HepG2 (cell line): ENCODE measurements around the gene MRPL18. TPM values are rescaled to one million over a fixed set of nuclear protein-coding genes. Genes with fewer than 3 reads are reported as not detected.
A peak's percentile ranks its signal among the peaks of the same experiment; 100 is the strongest.

Experiments
- ATAC-seq: fragments of 200-7000 bp; cut with Tn5 transposase; 3 replicates; pipeline ENCODE4 v1.9.1; 2020; ENCODE audit warnings: mild to moderate bottlenecking, moderate library complexity
- BruUV-seq: library from RNA; stranded (reverse); fragments of 400-500 nt; replicated peaks from 2 replicates; lab custom pipeline; 2021; lab: Mats Ljungman, UMichigan
- CTCF ChIA-PET: fragments of 300-600 bp; formaldehyde crosslinking; extraction: SDS; loops from one replicate; lab custom pipeline; 2021; ENCODE audit warnings: low total read pairs, inconsistent platforms, low intra/inter-chr PET ratio; lab: Yijun Ruan, JAX
- POLR2A ChIA-PET: fragments of 350-600 bp; sonication (Branson Sonifier 250); formaldehyde crosslinking; loops from one replicate; lab custom pipeline; 2020; ENCODE audit warnings: antibody characterized with exemption, inconsistent platforms; lab: Yijun Ruan, JAX
- DNase-seq: peaks from one replicate; pipeline ENCODE4 v3.0.0-alpha.2; 2015; ENCODE audit warnings: low spot score
- FAIRE-seq: peaks from 3 replicates; lab custom pipeline; 2011; peaks lifted over from hg19 to GRCh38; lab: Jason Lieb, UNC
- H2AFZ ChIP-seq: one replicate; pipeline ENCODE4 v1.6.1; 2011; ENCODE audit warnings: low read length, inconsistent platforms
- H3K27ac ChIP-seq: fragments of 300-600 bp; 3 replicates; pipeline ENCODE4 v1.8.0; 2011; ENCODE audit warnings: mixed run types, mild to moderate bottlenecking, mixed read lengths, low read length, inconsistent platforms; ENCODE audit not compliant: insufficient read depth; ENCODE audit errors: extremely low read length
- H3K27me3 ChIP-seq, 2 experiments: fragments of 200-600 bp in 1 of 2; 2 replicates in 1 of 2; 3 replicates in 1 of 2; pipeline versions ENCODE4 v1.6.0 to v1.8.0; 2011; ENCODE audit warnings: low read length in 2 of 2, mild to moderate bottlenecking in 2 of 2, moderate library complexity in 2 of 2, inconsistent platforms in 1 of 2; ENCODE audit not compliant: insufficient read depth in 2 of 2, control insufficient read depth in 1 of 2
- H3K36me3 ChIP-seq, 2 experiments: fragments of 200-600 bp in 1 of 2; replicated peaks in 1 of 2; 2 replicates in 1 of 2; 3 replicates in 1 of 2; pipeline versions ENCODE4 v1.5.1 to v1.8.0; 2011; ENCODE audit warnings: low read length in 2 of 2, inconsistent platforms in 1 of 2; ENCODE audit not compliant: insufficient read depth in 2 of 2, control insufficient read depth in 1 of 2
- H3K4me1 ChIP-seq: 2 replicates; pipeline ENCODE4 v1.5.1; 2012; ENCODE audit warnings: low read length, inconsistent platforms; ENCODE audit not compliant: insufficient read depth
- H3K4me2 ChIP-seq: 2 replicates; pipeline ENCODE4 v1.6.0; 2011; ENCODE audit warnings: low read depth, low read length, inconsistent platforms
- H3K4me3 ChIP-seq, 3 experiments: fragments of 200-600 bp in 1 of 3; sonication (generic), shearing (Covaris generic) in 1 of 3; replicated peaks in 1 of 3; 2 replicates each; pipeline ENCODE4 v1.5.1; 2011 to 2016; ENCODE audit warnings: low read length in 3 of 3, inconsistent platforms in 2 of 3, low read depth in 2 of 3, mild to moderate bottlenecking in 2 of 3, control low read depth in 1 of 3, mixed read lengths in 1 of 3; ENCODE audit not compliant: insufficient read depth in 1 of 3
- H3K79me2 ChIP-seq: one replicate; pipeline ENCODE4 v1.6.1; 2011; ENCODE audit warnings: low read length, inconsistent platforms; ENCODE audit not compliant: insufficient read depth
- H3K9ac ChIP-seq: 2 replicates; pipeline ENCODE4 v1.6.0; 2011; ENCODE audit warnings: mild to moderate bottlenecking, low read depth, low read length, inconsistent platforms; ENCODE audit not compliant: insufficient read depth
- H3K9me3 ChIP-seq: 2 replicates; pipeline ENCODE4 v1.5.1; 2012; ENCODE audit warnings: mild to moderate bottlenecking, low read length
- H4K20me1 ChIP-seq: 2 replicates; pipeline ENCODE4 v1.6.0; 2011; ENCODE audit warnings: inconsistent platforms, mild to moderate bottlenecking, low read length, moderate library complexity; ENCODE audit not compliant: insufficient read depth
- BCLAF1 ChIP-seq: fragments of 450-650 bp; IDR thresholded peaks from 2 replicates; pipeline ENCODE4 v1.6.1; 2017; ENCODE audit warnings: mild to moderate bottlenecking
- KLF16 ChIP-seq, 2 experiments: sonication (generic) in 1 of 2; formaldehyde crosslinking in 1 of 2; IDR thresholded peaks; 2 replicates each; pipeline versions ENCODE4 v1.6.1 to v1.8.0; 2016 to 2023; ENCODE audit warnings: missing genetic modification reagents in 2 of 2, missing compliant biosample characterization in 1 of 2
- ONECUT2 ChIP-seq: sonication (generic); formaldehyde crosslinking; IDR thresholded peaks from 2 replicates; pipeline ENCODE4 v1.4.0; 2020; ENCODE audit warnings: missing genetic modification reagents
- POLR2AphosphoS2 ChIP-seq: IDR thresholded peaks from 2 replicates; pipeline ENCODE4 v1.6.1; 2011; ENCODE audit warnings: low read depth, low read length, improper control_type of control experiment
- ZNF136 ChIP-seq: sonication (generic); formaldehyde crosslinking; IDR thresholded peaks from 2 replicates; pipeline ENCODE4 v1.8.1; 2022; ENCODE audit warnings: low read depth, mild to moderate bottlenecking, moderate library complexity, missing genetic modification reagents
- ZNF256 ChIP-seq: sonication (generic); formaldehyde crosslinking; conservative IDR thresholded peaks from 2 replicates; pipeline ENCODE4 v1.4.0; 2020; ENCODE audit warnings: missing genetic modification reagents
- ZNF44 ChIP-seq: sonication (generic); formaldehyde crosslinking; IDR thresholded peaks from 2 replicates; pipeline ENCODE4 v1.5.1; 2020; ENCODE audit warnings: mild to moderate bottlenecking, missing genetic modification reagents
- ZNF724P ChIP-seq: sonication (generic); formaldehyde crosslinking; IDR thresholded peaks from 2 replicates; pipeline ENCODE4 v1.8.0; 2022; ENCODE audit warnings: missing genetic modification reagents, borderline replicate concordance
- ZNF75D ChIP-seq: sonication (generic); formaldehyde crosslinking; IDR thresholded peaks from 2 replicates; pipeline ENCODE4 v1.8.1; 2023; ENCODE audit warnings: missing genetic modification reagents, mild to moderate bottlenecking, borderline replicate concordance
- WGBS: methylation state at CpG from one replicate; pipeline ENCODE4 v1.1.6; 2017; ENCODE audit warnings: low lambda C conversion rate; 5-methylcytosine and 5-hydroxymethylcytosine counted together
- in situ Hi-C: cut with HindIII; loops from 2 replicates; pipeline ENCODE4 v1.10.0; 2017; ENCODE audit warnings: low pct_unique_long_range_greater_than_20kb; ENCODE audit not compliant: extremely low pct_ligation_motif_present
- intact Hi-C: fragments of 100-400 bp; cut with micrococcal nuclease; formaldehyde crosslinking; loops from one replicate; pipeline ENCODE4 v1.10.0; 2022; ENCODE audit not compliant: unreplicated experiment
- polyA plus RNA-seq, 8 experiments: library from polyadenylated mRNA; depleted of rRNA in 3 of 8; stranded (reverse) in 7 of 8; unstranded in 1 of 8; fragments of >200 nt; fragmentation: Illumina TruSeq in 4 of 8; extraction: Trizol in 4 of 8; gene quantifications; 2 replicates each; pipeline versions ENCODE4 v1.2.1 to v1.2.3, GENCODE V29; 2011 to 2016; ENCODE audit warnings: low read depth in 4 of 8, missing spikeins in 1 of 8, mixed read lengths in 1 of 8; ENCODE audit not compliant: insufficient read depth in 1 of 8
- total RNA-seq, 5 experiments: library from RNA; depleted of rRNA; stranded (reverse); fragments of >200 nt; fragmentation: Illumina TruSeq; extraction: Trizol; gene quantifications; 2 replicates each; pipeline ENCODE4 v1.2.3, GENCODE V29; 2016; ENCODE audit warnings: low read depth in 1 of 5
- TF ChIP-seq, protein P1 (sequence below): sonication (generic); formaldehyde crosslinking; IDR thresholded peaks from 2 replicates; pipeline ENCODE4 v1.4.0; 2020; ENCODE audit warnings: missing genetic modification reagents
- TF ChIP-seq, protein P2 (sequence below): sonication (generic); formaldehyde crosslinking; IDR thresholded peaks from 2 replicates; pipeline ENCODE4 v1.8.0; 2023; ENCODE audit warnings: mild to moderate bottlenecking, missing genetic modification reagents

The MRPL18 gene
- total and polyA plus RNA-seq, 2 of the 13 experiments (the other 11 are each of a cell fraction or from before 2014, with no cell fraction given), result 85.6 to 176 TPM

DNA sequence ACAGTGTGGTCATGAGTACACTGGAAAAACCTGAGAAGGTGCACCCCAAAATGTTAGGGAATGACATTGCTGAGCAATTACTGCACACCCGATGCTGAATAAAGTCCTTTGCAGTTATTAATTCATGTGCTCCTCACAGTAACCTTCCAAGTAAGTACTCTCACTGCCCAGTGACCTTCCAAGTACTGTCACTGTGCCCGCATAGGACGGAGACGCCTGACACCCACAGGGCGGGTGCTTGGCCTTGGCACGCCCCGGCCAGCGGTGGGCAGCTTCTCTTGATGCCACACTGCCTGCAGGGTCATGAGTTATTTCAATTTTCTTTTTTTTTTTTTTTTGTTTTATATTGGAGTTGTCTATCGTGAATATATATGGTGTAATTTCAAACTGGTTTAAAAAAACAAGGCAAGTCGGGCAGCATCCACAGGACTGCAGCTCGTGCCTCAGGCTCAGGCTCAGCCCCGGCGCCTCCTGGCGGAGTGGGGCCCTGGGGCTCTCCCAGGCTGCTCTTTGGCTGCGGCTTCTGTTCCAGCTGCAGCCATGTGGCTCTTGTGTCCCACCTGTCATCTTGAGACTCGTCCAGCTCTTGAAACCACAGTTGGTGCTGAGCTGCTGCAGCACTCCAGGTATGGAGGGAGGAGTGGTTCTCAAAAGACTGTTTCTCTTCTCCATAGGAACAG lies 36.8 kb downstream of the MRPL18 start:
- Histone ChIP-seq H2AFZ (no peak overlapping the region), H3K79me2 (no peaks in the 10 kb centered on the region), H3K36me3 (no peaks in the 10 kb centered on the region), H3K27ac (no peak overlapping the region), H3K4me3 (no peak overlapping the region), H4K20me1 (no peaks in the 10 kb centered on the region), H3K4me1 (peaks cover 12% of the 10 kb centered on the region; the same call in 1 of the 2 replicates), H3K9me3 (no peaks in the 10 kb centered on the region), H3K4me2 (no peak overlapping the region), H3K9ac (no peak overlapping the region), H3K27me3 (peaks cover 9 to 59% of the 10 kb centered on the region in 2 experiments; a peak in 4 of 5 replicates)
- in situ Hi-C loops (no loop called here), intact Hi-C loops (no loop called here)
- TF ChIP-seq KLF16 (CRISPR knock-in tag; IDR thresholded peaks at IDR 0.05), result no peak
- TF ChIP-seq POLR2AphosphoS2, result no peak
- TF ChIP-seq, protein P1, sequence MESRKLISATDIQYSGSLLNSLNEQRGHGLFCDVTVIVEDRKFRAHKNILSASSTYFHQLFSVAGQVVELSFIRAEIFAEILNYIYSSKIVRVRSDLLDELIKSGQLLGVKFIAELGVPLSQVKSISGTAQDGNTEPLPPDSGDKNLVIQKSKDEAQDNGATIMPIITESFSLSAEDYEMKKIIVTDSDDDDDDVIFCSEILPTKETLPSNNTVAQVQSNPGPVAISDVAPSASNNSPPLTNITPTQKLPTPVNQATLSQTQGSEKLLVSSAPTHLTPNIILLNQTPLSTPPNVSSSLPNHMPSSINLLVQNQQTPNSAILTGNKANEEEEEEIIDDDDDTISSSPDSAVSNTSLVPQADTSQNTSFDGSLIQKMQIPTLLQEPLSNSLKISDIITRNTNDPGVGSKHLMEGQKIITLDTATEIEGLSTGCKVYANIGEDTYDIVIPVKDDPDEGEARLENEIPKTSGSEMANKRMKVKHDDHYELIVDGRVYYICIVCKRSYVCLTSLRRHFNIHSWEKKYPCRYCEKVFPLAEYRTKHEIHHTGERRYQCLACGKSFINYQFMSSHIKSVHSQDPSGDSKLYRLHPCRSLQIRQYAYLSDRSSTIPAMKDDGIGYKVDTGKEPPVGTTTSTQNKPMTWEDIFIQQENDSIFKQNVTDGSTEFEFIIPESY, result peak; percentile 78
- no peak for TF ChIP-seq ZNF256
- WGBS, result 69% methylated on average over 16 of the region's 16 CpGs
- BruUV-seq, result no TSS peak
- POLR2A ChIA-PET, result interaction anchor here (1.1 kb wide), 1 partner anchor 37 kb away, joined by 3 read pairs; the partner anchor contains the start of genes MRPL18 and TCP1
- DNase-seq (no peak), FAIRE-seq (no peak), ATAC-seq (no peak)
- CTCF ChIA-PET, result no interaction called here

DNA sequence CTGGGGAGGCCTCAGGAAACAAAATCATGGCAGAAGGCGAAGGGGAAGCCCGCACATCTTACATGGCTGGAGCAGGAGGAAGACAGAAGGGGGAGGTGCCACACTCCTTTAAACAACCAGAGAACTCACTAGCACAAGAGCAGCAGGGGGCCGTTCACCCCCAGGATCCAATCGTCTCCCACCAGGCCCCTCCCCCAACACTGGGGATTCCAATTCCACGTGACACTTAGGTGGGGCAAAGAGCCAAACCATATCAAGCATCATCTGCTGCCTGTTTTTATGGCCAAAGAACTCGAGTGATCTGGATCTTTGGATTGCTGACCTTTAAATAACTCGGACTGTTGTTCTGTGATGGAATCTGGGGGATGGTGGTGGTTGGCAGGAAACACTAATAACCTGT lies 37.8 kb downstream of the MRPL18 start:
- no peak overlapping the region for H3K4me2 ChIP-seq
- no peaks in the 10 kb centered on the region for H4K20me1 ChIP-seq
- FAIRE-seq, result no peak
- H3K4me1 ChIP-seq, result peaks cover 2% of the 10 kb centered on the region; the same call in 1 of the 2 replicates
- no peaks in the 10 kb centered on the region for H3K9me3 ChIP-seq
- ChIA-PET POLR2A (no interaction called here), CTCF (no interaction called here)
- H3K4me3 ChIP-seq, result no peak overlapping the region
- no peak overlapping the region for H3K9ac ChIP-seq
- BruUV-seq, result no TSS peak
- H3K36me3 ChIP-seq, result no peaks in the 10 kb centered on the region
- WGBS, result 29% methylated on average over 7 of the region's 7 CpGs
- no peaks in the 10 kb centered on the region for H3K79me2 ChIP-seq
- H2AFZ ChIP-seq, result no peak overlapping the region
- in situ Hi-C loops, result no loop called here
- intact Hi-C loops, result no loop called here
- peaks cover 4 to 53% of the 10 kb centered on the region in 2 experiments; a peak in 3 of 5 replicates for H3K27me3 ChIP-seq
- ATAC-seq, result no peak
- H3K27ac ChIP-seq, result no peak overlapping the region
- DNase-seq, result no peak
- TF ChIP-seq, protein P2, sequence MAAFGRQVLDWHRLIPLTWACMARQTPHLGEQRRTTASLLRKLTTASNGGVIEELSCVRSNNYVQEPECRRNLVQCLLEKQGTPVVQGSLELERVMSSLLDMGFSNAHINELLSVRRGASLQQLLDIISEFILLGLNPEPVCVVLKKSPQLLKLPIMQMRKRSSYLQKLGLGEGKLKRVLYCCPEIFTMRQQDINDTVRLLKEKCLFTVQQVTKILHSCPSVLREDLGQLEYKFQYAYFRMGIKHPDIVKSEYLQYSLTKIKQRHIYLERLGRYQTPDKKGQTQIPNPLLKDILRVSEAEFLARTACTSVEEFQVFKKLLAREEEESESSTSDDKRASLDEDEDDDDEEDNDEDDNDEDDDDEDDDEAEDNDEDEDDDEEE (CRISPR knock-in tag), result no peak
- TF ChIP-seq ONECUT2 (CRISPR knock-in tag) (no peak), ZNF44 (CRISPR knock-in tag) (no peak), ZNF75D (CRISPR knock-in tag) (no peak), ZNF136 (CRISPR knock-in tag) (no peak), ZNF724P (CRISPR knock-in tag) (no peak), BCLAF1 (no peak)
